ENCODE measurements around the gene TBC1D2.
A peak's percentile ranks its signal among the peaks of the same experiment; 100 is the strongest.
"Not testable (repeated sequence)": the region's sequence is repeated elsewhere in the genome, so short reads cannot be mapped to it uniquely, and the experiment has no call there.

Gene TBC1D2

GRCh38 chr9:98270284-98270683, 14.8 kb upstream of the TBC1D2 start:
- DNase-seq (ENCODE audit: low read depth), result not testable (repeated sequence)

DNA sequence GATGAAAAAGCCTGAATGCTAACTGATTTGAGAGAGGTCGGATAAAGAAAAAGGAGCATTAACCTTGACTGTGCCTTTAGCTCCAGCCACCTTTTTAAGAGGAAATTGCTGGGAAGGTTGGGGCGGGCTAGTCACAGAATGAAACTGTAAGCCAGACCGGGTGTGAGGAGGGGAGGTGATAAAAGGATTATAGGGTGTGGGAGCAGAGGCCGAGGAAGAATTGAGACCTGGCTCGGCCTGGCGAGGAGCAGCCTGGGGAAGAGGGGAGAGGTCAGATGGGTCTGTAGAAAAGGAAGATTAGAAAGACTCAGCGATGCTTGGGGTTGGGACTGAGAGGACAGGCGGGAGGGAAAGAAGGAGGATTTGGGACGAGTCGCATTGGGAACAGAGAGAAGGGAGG, 14.2 kb upstream of the TBC1D2 start:
- DNase-seq (ENCODE audit: low read depth), result not testable (repeated sequence)

- DNase-seq (ENCODE audit: low read depth), result not testable (repeated sequence)
Observed at GRCh38 chr9:98267556-98267955, 12.1 kb upstream of the TBC1D2 start.

DNA sequence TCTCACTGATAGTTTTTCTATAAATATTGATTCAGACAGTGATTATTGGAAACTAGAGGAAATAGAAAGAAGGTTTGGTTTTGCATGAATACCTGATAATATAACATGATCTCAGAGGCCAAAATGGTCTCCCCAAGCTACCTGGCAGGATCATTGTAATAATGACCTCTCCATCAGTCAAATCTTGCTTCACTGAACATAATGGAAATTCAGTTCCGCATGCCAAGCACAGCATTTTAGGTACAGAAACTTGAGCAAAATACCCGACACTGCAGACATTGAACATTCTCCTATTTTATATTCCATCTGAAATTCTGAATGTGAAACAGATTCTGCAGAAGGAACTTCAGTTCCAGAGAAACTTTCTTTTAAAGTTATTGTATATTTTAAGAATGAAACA, 9.1 kb upstream of the TBC1D2 start:
- no peak for DNase-seq (ENCODE audit: low read depth)

- peak; percentile 59 for DNase-seq (ENCODE audit: low read depth)
Observed at GRCh38 chr9:98263482-98264357, 8.3 kb upstream of the TBC1D2 start.

- DNase-seq (ENCODE audit: low read depth), result no peak
Observed at GRCh38 chr9:98263080-98263479, 7.6 kb upstream of the TBC1D2 start.

DNA sequence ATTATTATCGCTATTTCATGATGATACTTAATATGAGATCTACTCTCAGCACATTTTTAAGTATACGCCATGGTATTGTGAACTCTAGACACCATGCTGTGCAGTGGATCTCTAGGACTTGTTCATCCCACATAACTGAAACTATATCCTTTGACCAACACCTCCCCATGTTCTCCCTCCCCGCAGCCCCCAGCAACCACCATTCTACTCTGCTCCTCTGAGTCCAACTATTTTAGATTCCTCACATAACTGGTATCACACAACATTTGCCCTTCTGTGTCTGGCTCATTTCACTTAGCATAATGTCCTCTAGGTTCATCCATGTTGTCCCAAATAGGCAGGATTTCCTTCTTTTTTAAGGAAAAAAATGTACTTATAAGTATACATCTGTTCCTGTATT, 6.6 kb upstream of the TBC1D2 start:
- DNase-seq (ENCODE audit: low read depth), result no peak

DNA sequence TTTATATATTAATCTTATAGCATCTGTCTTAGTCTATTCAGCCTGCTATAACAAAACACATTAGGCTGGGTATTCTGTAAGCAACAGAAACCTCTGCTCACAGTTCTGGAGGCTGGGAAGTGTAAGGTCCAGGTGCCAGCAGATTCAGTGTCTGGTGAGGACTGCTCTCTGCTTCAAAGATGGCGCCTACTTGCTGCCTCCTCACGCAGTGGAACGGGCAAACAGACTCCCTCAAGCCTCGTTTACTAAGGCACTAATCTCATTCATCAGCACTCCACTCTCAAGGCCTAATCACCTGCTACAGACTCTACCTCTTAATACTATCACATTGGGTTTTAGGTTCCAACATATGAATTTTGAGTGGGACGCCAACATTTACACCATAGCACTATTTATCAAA, 5.2 kb upstream of the TBC1D2 start:
- DNase-seq (ENCODE audit: low read depth), result no peak

DNA sequence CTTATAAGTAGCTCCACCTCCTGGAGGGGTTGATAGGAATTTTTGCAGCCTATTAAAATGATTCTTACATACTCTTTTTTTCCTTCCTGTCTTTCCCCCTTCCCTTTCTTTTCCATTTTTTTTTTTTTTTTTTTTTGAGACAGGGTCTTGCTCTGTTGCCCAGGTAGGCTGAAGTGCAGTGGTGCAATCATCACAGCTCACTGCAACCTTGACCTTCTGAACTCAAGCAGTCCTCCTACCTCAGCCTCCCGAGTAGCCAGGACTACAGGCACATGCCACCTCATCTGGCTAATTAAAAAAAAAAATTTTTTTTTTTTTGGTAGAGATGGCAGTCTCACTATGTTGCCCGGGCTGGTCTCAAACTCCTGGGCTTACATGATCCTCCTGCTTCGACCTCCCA, 4.3 kb upstream of the TBC1D2 start:
- DNase-seq (ENCODE audit: low read depth), result no peak

DNA sequence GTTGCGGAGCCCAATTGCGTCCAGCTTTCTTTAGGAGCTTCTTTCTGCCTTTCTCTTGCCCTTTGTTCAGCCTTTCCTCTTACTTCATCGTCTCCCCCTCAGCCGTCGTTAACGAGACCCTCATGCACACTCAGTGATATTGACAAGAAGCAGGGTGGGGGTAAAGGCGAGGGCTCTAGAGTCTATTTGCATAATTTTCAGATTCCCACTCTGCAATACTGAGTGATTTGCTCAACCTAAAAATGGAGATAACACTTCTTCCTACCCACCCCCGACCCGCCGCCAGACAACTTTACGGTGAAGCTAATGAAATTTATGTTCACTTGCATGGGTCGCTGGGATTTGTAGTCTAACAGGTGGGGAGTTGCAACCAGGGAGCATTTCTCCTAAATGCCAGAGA, 1.3 kb upstream of the TBC1D2 start:
- DNase-seq (ENCODE audit: low read depth), result no peak

- no peak for DNase-seq (ENCODE audit: low read depth)
Observed at GRCh38 chr9:98255061-98255577, 330 bp downstream of the TBC1D2 start.

DNA sequence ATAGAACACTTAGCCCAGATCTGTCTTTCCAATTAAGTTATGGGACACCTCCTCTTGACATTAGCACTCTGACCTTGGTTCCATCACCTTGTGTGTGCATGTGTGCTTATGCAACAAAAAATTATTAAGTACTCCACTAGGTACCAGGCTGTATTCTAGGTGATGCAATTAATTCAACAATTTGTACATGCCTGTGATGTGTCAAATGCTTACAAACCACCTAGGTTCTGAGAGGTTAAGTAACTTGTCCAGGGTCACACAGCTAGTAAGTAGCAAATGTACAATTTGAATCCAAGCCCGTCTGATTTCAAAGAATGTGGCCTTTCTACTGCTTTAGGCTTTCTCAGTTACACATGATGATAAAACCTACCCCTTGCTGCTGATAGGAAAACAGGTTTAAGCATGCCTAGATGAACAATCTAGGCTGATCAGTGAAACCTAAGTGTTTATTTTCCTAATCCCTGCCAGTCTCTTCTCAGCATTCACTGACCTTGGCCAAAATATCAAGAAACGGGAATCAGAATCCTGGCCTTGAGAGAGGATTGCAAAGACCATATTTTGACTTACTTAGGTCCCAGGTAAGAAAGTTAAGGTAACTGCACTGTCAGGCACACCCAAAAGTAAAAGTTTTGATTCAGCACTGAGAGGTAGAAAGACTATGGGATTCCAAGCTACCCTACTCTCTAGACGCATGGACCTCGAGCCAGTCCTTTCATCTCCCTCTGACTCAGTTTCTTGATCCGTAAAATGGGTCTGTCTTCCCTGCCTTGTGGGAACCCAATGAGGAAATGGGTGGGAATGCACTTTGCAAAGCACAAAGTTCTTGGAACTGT, 1.0 kb downstream of the TBC1D2 start:
- no peak for DNase-seq (ENCODE audit: low read depth)

GRCh38 chr9:98253565-98253964, 1.9 kb downstream of the TBC1D2 start:
- no peak for DNase-seq (ENCODE audit: low read depth)

DNA sequence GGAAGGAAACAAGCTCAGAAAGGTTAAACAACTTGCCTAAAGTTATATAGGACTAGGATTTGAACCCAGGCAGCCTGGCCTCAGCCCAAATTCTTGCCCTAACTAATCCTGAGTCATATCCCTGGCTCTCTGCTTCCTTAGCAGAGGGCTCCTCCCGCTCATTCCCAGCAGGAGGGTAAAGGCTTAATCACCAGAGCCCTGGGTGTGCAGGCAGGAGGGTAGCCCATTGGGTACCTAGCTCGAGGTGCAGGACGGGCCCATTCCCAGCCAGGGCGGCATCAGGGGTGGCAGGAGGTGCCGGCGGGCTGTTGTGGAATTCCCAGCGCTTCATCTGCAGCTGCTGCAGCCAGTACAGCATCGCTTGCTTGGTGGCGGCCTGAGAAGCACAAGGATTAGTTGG, 3.9 kb downstream of the TBC1D2 start:
- peak; percentile 51 for DNase-seq (ENCODE audit: low read depth)

- DNase-seq (ENCODE audit: low read depth), result no peak
Observed at GRCh38 chr9:98249771-98250170, 5.7 kb downstream of the TBC1D2 start.

- DNase-seq (ENCODE audit: low read depth), result peak; percentile 86
Observed at GRCh38 chr9:98248737-98249474, 6.5 kb downstream of the TBC1D2 start.

GRCh38 chr9:98247831-98248657, 7.4 kb downstream of the TBC1D2 start:
- no peak for DNase-seq (ENCODE audit: low read depth)

DNA sequence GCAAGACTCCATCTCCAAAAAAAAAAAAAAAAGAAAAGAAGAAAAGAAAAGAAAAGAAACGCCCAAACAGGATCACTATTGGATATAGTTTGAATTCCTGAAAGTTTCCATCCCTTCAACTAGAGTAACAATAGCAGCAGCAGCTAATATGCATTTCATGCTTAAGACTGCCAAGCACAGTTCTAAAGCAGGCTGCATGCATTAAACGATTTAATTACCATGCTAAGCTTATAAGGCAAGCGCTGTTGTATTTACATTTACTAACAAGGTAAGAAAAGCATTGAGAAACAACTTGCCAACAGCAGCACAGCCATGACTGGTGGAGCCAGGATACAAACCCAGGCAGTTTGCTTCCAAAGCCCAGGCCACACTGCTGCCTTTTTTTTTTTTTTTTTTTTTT, 13.0 kb downstream of the TBC1D2 start:
- no peak for DNase-seq (ENCODE audit: low read depth)

- no peak for DNase-seq (ENCODE audit: low read depth)
Observed at GRCh38 chr9:98241357-98242300, 13.8 kb downstream of the TBC1D2 start.

DNA sequence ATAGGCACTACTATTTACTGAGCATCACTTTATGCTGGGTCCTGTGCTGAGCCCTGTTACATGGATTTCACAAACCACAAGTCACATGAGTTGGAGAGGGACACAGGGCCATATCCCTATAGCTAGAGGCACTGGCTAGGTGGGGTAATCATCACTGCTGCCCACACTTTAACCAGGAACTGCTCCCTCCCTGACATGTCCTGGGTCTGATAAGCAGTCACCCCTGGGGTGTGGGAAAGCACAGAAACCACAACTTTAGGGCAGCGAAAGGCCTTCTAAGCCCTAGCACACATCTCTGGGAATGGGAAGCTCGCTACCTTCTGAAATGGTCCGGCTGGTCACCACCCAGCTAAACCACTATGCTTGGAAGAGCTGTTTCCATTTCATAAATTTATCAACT, 15.0 kb downstream of the TBC1D2 start:
- DNase-seq (ENCODE audit: low read depth), result no peak

Data from non-pigmented ciliary epithelial cell (primary cell).